Measurements from ENCODE around the gene PDSS2.

- TF ChIP-seq CTCF (IDR thresholded peaks at IDR 0.05; ENCODE audit: low read depth, low read length) (no peak), POLR2A (IDR thresholded peaks at IDR 0.05; ENCODE audit: extremely low read depth, insufficient read length) (no peak), MYC (IDR thresholded peaks at IDR 0.05; ENCODE audit: low read depth, low read length) (no peak)
These were observed 19.8 kb upstream of the PDSS2 start for GRCh38 chr6:107479089-107479690.
